GM19438 (cell line): ENCODE data around the gene COL28A1.
"Not testable (repeated sequence)": the region's sequence is repeated elsewhere in the genome, so short reads cannot be mapped to it uniquely, and the experiment has no call there.

ENCODE experiments used
- ATAC-seq: cut with Tn5 transposase; IDR thresholded peaks from one replicate; pipeline ENCODE4 v1.9.1; 2021; ENCODE audit warnings: low read depth; ENCODE audit not compliant: unreplicated experiment

The COL28A1 gene

GRCh38 chr7:7563269-7563668 is 27.6 kb upstream of the COL28A1 start:
- no peak for ATAC-seq

- no peak for ATAC-seq
Observed at GRCh38 chr7:7562736-7563135, 27.1 kb upstream of the COL28A1 start.

DNA sequence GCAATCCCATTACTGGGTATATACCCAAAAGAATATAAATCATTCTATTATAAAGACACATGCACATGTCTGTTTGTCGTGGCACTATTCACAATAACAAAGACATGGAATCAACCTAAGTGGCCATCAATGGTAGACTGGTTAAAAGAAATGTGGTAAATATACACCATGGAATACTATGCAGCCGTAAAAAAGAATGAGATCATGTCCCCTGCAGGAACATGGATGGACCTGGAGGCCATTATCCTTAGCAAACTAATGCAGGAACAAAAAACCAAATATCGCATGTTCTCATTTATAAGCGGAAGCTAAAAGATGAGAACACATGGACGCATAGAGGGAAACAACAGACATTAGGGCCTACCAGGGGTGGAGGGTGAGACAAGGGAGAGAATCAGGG is 25.9 kb upstream of the COL28A1 start:
- ATAC-seq, result not testable (repeated sequence)

DNA sequence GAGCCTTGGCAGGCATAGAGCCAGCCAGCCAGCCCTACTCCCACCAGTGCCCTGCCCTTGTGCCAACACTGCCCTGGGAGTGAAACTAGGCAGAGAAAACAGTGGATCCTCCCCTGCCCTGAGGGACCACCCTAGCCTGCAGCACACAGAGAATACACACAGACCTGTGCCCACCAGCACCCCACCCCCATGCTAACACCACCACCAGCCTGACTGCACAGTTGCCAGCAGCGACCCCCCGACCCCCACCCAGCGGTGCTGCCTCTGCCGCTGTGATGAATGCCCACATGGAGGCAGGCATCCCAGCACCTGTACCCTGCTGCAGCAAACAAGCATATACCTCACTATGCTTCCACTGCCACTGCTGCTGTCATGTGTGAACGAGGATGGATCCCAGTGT is 21.6 kb upstream of the COL28A1 start:
- no peak for ATAC-seq

GRCh38 chr7:7556852-7557251 is 21.2 kb upstream of the COL28A1 start:
- no peak for ATAC-seq

- ATAC-seq, result no peak
Observed at GRCh38 chr7:7554649-7555575, 19.2 kb upstream of the COL28A1 start.

DNA sequence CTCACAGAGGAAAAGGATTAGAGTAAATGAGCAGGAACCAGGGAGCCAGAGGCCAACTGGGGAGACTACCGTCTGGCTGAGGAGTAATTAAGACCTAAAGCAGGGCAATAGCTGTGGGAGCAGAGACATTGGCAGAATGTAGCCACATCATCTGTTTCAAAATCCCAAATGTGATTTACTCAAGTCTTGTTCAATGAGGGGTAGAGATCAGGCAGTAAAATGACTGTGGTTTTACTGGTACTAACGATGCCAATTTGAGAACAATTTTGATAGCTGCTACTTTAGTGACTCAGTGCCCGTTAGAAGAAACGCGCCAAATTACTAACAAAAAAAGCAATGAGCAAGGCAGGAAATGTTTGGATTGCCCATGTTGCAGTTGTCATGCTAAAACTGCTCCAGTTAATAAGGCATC is 18.4 kb upstream of the COL28A1 start:
- no peak for ATAC-seq

GRCh38 chr7:7553386-7553785 is 17.7 kb upstream of the COL28A1 start:
- no peak for ATAC-seq

- ATAC-seq, result no peak
Observed at GRCh38 chr7:7552199-7552598, 16.5 kb upstream of the COL28A1 start.

DNA sequence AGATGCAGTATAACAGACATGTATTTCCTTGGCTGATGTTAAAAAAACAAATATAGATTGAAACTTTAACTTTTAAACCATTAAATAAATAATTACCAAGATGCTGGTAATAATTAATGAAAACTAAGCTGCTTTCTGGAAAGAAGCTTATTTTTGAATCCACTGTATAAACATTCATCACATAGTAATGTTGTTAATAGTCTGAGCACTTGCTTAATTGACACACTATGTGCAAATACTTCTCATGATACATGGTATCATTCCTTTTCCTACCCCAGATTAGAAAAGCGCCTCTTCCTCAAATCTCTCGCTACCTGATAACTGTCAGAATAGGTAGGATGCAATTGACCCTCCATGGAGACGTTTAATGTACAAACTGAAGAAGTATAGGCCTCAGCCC is 15.0 kb upstream of the COL28A1 start:
- ATAC-seq, result no peak

- no peak for ATAC-seq
Observed at GRCh38 chr7:7548407-7548806, 12.7 kb upstream of the COL28A1 start.

- ATAC-seq, result no peak
Observed at GRCh38 chr7:7542251-7542835, 6.7 kb upstream of the COL28A1 start.

GRCh38 chr7:7539711-7540110 is 4.0 kb upstream of the COL28A1 start:
- ATAC-seq, result no peak

DNA sequence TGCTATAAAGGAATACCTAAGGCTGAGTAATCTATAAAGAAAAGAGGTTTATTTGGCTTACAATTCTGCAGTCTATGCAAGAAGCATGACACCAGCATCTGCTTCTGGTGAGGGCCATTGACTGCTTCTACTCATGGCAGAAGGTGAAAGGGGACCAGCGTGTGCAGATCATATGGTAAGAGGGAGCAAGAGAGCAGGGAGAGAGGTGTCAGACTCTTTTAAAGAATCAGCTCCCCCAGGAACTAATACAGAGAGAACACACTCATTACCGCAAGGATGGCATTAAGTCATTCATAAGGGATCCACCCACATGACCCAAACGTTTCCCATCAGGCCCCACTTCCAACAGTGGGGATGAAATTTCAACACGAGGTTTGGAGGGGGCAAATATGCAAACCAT is 3.5 kb upstream of the COL28A1 start:
- ATAC-seq, result no peak

DNA sequence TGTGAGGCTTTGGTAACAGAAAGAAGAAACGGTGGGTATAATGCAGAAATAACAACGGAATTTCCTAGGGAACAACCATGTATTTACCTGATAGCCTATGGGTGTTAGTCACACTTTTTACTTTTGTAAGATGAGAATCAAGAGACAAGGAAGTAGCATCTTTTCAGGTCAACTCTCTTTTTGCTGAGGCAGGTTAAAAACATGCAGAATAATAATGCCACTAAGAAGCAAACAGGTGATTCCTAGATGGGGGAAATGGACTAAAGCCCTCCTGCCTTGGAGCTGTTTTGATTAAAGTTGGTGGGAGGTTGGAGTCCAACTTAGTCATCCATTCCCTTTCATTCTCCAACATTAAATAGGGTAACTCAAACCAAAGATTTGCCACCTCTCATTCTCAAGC is 2.0 kb upstream of the COL28A1 start:
- ATAC-seq, result no peak

DNA sequence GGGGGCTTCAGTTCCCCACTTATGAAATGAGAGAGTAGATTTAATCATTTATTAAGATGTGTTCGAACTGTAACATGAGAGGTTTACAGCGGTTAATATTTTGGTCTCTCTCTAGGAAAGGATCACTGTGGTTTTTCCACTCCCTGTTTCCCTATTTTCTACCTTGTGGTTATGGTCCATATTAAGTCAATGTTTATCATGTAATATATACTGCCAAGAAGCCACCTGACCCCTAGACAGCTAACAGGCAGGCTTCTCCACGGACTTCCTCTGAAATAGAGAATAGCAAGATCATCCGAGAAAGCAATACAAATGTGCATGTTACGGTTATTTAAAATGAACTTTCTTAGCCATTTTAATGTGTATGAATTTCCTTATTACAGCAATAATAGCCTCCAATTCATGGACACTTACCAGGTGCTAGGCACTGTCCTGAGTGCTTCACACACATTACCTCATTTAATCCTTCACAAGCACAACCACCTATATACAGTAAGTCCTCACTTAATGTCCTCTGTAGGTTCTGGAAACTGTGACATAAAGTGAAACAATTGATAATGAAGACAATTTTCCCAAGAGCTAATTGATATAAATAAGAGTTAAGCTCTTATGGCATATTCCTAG is 835 bp upstream of the COL28A1 start:
- ATAC-seq, result no peak

GRCh38 chr7:7533831-7534430 is 1.7 kb downstream of the COL28A1 start:
- ATAC-seq, result no peak

DNA sequence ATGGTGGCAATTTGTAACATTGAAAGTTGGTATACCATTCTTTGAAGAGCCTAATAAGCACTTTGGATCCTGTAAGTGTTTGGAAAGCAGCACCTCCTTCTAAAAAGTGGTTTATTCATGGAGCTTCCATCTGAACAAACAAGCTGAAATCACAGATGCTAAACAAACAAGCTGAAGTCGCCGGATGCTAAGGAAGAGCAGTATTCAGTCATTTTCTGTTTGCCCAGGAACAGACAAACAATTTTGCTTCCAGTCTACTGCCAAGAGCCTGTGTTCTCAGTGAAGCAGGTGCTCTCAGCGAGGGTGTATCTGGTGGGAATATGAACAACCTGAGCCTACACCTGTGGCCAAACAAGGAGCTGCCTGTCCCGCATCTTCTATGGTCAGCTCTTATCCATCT is 6.3 kb downstream of the COL28A1 start:
- ATAC-seq, result no peak

DNA sequence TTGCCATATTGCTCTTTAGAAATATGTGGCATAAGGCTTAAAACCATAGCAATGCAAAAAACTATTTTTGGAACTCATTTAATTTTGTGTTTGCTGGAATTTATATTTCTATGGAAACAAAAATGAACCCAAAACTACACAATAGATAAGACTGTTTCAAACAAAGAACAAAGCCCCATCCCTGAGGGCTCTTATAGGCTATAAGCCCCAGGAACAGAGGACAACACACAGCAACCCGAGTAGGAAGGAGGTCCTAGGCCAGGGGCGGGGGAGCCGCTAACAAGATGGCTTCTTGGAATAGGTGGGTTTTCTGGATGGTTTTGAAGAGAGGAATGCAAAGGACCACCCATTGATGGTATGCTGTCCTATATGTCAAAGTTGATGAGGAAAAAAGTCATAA is 8.6 kb downstream of the COL28A1 start:
- ATAC-seq, result no peak

DNA sequence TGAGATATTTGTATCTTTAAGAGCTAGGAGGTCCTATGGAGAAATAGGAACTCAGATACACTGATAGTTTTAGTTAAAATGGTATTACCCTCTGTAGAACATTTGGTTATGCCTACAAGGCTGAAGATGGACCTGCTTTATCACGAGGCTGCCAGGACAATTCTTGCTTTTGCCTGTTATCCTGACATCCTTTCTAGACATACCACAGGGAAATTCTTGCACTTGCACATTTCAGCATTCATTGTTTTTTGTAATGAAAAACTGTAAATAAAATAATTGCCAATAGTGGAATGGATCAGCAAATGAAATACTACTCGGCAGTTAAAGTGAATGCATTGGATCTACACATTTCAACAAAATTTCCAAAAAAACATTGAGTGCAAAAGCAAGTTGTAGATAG is 9.7 kb downstream of the COL28A1 start:
- no peak for ATAC-seq

DNA sequence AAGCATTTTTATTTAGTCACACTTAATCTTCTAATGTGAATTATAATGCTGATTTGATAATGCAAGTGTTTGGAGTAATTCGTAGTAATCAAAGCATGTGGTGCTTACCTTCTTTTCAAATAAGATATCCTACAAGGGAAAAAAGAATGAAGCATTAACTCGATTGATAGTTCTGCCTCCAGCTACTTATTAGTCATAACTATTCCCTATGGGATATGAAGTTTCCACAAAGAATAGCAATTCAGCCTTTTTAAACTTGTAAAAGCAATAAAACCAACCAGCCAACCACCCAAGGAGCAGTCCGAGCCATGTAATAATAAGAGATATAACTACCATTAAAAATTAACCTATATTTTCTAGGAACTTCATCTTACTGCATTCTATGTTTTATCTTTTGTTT is 11.6 kb downstream of the COL28A1 start:
- no peak for ATAC-seq
